CD4-positive, alpha-beta T cell treated with Interleukin-2 at 100 ng/mL for 4 hours (primary cell): Measurements from ENCODE around the gene TSEN15.
"Not testable (repeated sequence)": the region's sequence is repeated elsewhere in the genome, so short reads cannot be mapped to it uniquely, and the experiment has no call there.

ENCODE experiments used
- DNase-seq: peaks from one replicate; pipeline ENCODE4 v3.0.0-alpha.2; 2020; ENCODE audit warnings: low spot score

The TSEN15 gene

DNA sequence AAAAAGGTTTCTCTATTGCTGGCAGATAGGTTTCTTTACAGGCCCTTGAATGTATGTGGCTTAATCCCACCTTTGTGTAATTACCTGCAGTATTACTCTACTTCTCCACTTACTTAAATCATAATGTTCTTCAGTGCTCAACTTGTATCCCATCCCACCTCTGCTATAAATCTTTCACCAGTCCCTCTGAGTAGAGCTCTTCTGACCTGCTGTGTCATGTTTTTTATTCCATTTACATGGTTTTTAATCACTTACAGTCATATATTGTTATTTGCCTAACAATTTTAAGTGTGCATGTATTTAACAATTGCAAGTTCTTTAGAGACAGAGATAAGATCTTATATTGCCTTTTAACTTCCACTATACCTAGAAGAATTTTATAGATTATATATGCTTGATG lies 2.4 kb downstream of the TSEN15 start:
- no peak for DNase-seq

DNA sequence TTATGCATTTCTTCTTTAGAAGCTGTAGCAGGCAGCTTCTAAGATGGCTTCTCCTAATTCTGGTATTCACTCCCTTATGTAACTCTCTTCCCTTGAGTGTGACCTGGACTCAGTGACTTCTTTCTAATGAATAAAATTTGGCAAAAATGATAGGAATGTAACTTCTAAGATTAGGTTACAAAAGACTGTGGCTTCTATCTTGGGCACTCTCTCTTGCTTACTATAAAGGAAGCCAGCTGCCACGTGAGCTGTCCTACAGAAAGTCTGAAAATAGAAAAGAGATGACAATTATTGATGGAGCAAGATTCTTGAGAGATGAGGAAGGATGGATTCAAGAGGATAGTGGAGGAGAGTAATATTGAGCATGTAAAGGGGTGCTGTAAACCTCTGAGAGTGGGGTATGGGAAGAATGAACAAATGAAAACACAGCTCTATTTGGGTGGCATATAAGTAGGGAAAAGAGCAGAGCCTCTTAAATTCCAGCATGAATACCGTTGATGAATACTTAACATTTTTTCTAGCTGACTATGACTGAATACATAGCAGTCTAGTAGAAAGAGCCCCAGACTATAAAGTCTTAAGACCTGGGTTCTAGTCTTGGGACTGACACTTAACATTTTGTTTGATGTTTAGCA lies 5.5 kb downstream of the TSEN15 start:
- DNase-seq: no peak

DNA sequence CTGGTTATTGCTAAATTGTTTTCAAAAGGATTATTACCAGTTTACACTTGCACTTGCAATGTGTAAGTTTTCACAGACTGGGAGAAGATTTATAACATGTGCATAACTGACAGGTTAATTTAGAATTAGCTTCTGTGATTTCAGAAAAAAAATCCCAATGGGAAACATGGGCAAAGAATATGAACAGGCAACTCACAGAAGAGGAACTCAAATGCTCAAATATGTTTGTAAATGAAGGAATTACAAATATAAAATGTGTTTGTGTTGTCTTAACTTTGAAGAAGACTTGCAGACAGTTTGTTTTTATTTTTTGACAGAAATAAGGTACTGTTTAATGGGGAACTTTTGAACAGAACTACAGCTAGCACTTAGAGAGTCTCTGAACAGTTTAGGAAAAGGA lies 8.4 kb downstream of the TSEN15 start:
- no peak for DNase-seq

DNA sequence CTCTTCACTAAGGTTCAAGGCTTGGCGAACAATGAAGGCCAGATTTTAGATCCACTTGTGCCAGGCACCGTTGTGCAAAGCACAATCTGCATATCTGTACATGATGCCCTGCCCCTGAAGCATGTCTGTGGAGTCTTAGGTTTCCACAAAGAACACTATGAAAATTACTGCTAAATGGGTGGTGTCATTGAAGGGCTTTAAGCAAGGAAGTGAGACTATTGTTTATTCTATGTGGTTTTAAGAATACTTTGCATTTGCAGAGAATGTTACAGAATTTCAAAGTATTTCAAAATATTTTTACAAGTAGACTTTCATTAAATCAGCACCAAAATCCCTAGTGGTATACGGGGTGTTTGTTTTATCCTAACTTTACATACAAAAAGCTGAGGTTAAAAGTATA lies 8.8 kb downstream of the TSEN15 start:
- no peak for DNase-seq

DNA sequence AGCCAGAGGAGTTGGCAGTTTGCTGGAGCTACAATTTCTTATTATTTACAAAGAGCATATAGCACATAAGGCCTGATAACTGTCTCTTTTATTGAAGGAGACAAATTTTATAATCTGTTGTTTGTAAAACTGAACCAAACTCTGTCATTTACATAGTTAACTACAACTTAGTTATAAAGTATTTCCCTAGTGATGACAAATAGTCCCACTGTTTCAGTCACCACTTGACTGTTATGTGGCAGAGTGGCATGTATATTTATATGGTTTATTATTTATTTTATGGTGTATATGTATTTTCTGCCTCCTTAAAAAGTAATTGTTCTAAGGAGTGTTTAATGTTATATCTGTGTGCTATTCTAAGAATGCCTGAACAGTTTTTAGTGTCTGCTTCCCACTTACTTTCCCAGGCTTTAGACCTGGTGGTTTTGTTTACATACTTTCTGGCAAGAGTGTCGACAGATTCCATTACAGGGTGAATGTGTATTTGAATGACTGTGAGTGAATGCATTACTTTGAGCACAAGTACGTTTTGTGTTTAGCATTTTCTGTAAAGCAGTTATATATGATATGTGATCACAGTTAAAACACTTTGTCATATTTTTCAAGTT lies 10.0 kb downstream of the TSEN15 start:
- DNase-seq: no peak

DNA sequence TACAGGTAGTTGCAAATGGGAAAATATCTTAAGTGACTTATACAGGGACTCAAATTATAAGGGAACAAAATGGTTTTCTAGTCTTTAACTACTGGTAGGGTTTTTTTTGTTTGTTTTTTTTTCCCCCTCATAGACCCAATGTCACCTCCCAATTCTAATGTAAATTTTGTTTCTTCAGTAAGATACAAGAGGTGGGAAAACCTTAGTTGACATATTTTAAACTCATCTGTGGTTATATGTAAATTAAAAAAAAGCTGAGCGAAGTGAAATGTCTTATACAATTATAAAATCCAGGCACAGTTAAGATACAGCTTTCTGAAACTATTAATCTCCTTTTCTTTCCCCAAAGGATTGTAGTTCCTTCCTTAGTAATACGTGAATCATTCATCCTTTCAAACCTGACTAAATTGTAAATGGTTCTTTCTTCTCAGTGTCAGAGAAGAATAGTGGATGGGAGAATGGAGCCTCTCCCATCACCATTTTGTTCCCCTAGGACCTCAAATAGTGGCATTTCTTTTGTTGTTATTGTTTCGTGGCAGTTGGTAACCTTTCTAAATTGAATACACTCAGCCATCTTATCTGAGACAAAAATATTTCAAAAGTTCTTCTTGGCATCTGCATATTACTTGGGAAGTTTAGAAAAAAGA lies 11.2 kb downstream of the TSEN15 start:
- DNase-seq: no peak

DNA sequence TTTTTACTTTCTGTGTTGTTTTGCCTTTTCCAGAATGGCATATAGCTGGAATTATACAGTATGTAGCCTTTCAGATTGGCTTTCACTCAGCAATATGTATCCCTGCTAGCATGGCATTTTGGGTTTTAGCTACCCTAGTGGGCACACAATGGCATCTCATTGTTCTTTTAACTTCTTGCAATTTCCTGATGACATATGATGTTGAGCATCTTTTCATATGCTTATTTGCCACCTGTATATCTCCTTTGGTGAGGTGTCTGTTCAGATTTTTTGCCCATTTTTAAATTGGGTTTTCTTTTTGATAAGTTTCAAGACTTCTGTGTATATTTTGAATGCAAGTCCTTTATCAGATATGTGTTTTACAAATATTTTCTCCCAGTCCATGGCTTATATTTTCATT lies 14.0 kb downstream of the TSEN15 start:
- no peak for DNase-seq

DNA sequence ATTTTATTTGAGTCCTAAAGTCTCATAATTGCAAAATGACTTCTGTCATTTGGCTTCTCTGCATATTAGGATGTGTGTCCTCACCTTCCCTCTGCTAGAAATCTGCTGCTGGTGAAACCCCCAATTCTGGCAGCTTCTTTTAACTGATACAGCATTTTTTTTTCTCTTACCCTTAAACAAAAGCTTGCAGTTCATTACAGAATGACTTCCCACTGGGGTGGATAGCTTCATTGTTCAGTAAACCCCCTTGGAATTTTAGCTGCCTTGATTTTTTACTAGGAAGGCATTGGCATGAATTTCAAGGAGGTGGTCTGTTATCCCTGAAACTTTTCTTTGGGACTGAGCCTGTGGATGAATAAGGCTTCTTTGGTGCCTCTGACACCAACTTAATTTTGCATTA lies 16.8 kb downstream of the TSEN15 start:
- no peak for DNase-seq

DNA sequence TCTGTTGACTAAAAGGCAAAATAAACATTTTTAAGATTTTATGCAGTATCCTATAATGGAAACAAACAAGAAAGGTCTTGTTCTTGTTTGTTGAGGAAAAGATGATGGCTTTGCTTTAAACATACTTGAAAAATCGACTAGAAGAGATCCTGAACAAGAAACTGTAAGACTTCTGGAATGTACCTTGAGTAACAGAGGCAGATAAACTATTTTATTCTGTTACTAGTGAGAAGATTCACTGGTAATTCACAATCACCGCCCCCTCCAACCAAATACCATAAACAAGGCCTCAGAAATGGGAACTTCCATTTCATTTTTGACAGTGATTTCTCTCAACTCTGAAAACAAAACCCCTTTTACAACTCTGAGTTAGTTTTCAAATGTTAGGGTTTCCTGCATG lies 18.1 kb downstream of the TSEN15 start:
- DNase-seq: no peak

DNA sequence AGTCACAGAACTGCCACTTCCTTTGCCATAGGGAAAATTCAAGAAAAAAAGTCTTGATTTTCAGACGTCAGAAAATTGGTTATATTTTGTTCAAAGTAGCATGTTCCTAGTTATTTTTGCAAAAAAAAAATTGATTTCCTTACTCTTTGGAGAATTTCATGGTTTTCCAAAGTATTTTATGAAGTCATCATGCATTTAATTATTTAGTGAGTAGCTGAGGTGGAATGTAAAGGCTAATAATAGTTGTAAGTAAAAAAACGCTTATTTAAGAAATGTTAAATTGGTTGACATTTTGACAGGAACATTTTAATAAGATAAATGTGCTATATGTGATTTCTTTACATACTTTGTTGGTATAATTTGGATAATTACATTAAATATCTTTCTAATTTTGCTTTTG lies 20.8 kb downstream of the TSEN15 start:
- no peak for DNase-seq

DNA sequence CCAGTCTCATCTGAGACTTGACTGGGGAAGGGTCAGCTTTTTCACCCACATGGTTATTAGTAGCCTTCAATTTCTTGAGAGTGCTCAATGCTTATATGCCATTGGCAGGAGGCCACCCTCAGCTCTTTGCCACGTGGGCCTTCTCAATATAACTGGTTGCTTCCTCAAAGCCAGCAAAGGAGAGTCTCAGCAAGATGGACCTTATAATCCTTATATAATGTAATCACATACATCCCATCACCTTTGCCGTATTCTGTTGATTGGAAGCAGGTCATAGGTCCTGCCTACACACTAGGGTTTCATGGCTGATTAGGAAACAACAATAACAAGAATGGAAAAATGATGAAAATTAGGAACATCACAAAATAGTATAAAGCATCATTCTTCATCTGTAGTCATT lies 22.9 kb downstream of the TSEN15 start:
- DNase-seq: no peak

DNA sequence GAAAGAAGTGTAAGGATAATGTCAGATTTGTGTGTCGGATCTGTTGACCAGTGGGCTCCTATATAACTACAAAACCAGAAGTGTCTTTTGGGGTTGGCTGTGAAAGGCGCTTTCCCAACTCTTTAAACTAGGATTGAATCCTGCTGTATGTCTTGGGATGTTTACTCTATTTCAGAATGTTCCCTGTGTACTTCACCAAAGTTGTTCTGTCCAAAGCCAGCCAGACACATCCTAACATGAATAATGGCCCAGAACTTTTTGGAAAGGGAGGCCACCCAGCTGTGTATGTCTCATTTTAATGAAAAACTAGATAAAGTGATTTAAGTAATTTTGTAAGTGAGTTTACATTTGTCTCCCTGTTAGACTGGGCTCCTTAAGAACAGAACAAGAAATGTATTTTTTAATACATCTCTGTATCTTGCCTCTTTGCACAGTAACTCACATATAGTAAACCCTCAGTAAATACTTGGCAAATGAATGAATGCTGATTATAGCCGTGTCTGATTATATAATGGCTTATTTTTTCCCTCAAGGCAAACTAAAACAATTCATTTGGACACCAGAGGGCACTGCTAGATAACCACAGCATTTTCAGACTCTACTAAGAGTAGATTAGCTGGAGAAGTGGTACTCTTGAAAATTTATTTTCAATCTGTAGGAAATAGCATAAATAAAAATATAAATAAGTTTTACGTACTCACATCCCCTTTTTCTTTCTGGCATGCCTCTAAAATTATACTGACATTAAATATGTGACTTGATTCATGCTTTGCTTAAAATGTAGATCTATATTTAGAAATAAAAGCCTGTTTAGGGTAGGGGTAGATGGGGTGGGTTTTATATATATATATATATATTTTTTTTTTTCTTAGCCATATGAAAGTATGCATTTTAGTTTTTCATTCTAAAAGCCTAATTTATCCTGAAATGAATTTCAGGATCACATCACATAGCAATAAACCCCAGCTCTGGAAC lies 23.8 kb downstream of the TSEN15 start:
- DNase-seq: peak; percentile 42

DNA sequence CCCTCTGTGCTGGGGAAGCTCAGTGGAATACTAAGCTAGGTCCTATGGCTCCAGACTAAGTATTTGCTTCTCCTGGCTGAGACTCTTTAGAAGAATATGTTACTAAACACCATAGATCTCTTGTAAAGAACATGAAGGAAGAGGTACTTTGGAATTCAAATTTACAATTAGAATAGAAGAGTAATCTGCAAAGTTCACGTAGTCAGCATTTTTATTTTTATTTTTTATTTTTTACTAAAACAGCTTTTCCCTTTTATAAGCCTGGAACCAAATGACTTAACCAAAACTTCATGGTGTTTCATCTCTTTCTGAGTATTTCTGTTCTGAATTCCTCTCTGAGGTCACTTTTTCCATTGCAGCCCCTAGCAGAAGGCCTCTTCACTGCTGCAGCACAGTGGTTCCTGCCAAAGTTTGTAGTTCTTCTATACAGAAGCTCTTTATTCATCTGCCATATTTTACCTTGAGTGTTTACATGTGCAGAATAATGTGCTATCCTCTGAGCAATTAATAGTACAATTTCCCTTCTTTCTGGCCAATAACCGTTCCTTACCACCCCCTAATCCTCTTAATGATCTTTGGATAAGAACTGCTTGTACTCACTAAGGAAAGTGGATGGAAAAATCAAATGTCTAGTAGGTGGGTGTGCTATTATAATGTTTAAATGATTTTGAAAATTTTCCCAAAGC lies 27.2 kb downstream of the TSEN15 start:
- no peak for DNase-seq

DNA sequence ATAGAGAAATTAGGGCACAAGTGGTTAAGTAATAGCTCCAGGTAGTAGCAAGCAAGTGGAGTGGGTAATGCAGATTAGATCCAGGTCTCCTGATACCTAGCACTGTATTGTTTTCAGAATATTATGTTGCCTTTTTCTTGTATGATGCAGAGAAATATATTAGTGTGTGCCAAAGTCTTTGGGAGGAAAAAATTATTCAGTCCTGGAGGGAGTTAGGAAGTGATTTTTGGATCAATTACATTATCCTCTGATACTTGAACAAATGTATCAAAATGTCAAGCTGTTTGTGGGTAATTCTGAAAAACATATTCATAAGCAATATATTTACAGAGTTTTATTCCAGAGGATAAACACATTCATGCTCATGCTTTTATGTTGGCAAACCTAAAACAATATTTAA lies 28.8 kb downstream of the TSEN15 start:
- DNase-seq: no peak

DNA sequence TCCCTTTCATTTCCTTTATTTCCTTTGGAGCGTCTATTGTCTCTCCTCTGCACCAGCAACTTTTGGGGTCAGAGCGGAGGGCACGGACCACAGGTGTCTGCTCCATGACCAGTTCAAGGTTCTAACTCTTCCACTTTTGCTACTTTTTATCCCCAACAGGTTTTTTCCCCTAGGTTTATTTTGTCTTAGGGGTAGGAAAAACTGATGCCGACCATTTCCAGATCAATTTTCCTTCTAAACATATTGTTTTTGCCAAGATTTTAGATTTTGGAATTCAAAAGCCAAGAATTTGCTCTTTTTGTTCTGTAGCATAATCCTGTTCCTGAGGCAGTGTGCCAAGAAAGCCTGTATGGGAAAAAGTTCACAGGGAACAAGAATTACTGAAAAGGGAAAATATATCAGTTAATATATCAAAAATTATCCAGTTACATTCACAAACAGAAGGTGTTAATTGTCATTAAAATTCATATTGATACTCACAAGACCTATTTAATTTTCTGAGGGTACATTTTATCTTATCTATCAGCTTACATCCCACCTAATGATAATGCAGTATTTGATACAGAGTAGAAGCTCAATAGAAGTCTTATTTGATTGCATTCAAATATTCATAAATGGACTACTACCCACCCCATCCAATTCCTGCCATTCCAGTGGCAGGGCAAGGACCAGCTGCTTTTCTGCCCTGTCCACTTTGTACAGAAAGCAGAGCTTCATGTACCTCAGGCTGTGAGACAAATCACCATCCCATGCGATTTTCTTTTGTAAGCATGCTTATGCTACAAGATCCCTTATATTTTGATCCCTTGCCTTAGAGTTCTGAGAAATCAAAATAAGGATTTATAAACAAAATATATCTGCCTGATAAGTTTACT lies 31.2 kb downstream of the TSEN15 start:
- no peak for DNase-seq

DNA sequence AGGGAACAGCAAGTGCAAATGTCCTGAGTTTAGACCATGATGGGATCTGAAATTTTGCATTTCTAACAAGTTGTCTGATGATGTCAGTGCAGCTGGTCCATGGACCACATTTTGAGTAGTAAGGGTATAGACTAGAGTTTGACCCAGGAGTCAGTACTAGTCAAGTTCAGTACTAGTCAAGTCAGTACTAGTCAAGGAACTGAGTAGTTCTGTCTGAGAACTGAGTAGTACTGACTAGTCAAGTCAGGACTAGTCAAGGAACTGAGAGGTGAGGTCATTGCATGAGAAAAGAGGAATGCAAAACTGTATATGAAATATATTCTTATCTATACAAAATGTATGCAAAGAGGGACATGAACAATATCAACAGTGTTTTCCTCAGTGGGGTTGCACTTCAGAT lies 34.1 kb downstream of the TSEN15 start:
- no peak for DNase-seq

DNA sequence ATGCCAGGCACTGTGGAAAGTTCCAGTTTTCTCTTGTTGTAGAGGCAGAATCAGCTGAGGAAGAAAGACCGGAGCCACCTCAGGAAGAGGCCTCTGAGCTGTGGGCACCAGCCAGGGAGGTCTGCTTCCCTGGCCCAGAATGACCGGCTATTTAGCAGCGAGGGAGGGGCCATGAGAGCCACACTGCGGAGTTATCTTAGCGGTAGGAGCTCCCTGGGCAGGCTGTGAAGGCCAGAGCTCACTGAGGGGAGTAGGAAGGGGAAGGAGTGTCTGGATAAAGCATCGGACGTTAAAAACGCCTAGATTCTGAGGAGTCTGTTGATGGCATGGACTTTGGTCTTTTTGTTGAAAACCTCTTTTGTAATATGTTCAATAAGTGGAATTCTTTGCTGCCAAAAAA lies 36.5 kb downstream of the TSEN15 start:
- no peak for DNase-seq

DNA sequence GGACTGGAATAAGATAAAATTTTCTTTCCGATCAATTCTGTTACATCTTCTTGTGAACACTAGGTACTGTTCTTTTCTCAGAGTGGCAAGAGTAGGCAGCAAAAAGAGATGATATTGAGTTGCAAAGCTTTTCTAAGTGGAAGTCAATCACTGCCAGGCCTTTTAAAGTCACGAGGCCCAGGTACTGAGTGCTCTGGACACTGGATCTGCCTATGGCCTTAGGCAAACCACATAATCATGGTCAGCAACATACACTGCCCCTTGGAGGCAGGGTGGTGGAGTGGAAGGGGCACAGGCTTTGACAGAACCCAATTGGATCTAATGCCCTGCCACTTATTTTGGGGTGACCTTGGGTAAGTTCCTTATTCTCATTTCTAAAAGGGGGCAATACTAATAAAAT lies 41.5 kb downstream of the TSEN15 start:
- DNase-seq: no peak

DNA sequence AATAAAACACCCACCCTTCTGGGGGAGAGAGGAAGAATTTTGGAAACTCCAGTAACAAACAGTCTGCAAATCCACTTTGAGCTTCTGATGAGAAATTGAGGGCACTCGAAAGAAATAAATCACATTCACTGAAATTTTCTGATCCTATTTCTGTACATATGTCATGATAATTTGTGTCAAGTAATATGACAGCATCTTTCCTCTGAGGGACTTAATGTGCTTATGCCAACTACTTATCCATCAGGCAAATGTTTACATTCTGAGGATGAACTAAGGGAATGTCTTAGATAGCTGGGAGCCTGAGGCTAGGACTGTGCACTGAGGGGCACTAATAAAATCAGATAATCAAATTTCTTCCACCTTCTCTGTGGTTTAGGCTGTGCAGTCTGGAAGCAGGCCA lies 44.5 kb downstream of the TSEN15 start:
- no peak for DNase-seq

DNA sequence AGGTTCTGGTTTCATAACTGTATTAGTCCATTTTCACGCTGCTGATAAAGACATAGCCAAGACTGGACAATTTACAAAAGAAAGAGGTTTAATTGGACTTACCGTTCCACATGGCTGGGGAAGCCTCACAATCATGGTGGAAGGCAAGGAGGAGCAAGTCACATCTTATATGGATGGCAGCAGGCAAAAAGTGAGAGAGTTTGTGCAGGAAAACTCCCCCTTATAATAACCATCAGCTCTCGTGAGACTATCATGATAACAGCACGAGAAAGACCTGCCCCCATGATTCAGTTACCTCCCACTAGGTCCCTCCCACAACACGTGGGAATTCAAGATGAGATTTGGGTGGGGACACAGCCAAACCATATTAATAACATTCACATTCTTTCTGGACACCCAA lies 45.0 kb downstream of the TSEN15 start:
- not testable (repeated sequence) for DNase-seq

DNA sequence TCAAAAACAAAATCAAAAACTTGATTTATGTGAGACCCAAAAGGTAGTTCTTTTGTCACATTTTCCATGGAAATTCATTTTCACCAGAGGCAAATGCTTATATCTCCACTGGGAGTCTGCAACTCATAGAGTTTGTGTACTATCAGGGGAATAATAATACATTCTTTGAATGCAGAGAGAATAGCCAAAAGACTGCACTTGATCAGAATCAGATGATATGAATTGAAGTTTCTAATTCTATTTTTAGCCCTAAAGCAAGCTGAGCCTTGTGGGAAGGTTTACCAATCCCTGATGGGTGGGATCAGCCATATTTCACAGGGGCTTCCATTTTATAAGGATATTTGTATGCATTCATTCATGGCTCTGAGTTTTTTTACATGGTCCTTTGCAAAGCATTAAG lies 49.6 kb downstream of the TSEN15 start:
- DNase-seq: no peak
